Neural progenitor cell (in vitro differentiated cells): ENCODE data around the gene RALGDS.

Experiments
- CTCF ChIP-seq: fragments of 200-600 bp; sonication (generic); IDR thresholded peaks from 2 replicates; pipeline ENCODE4 v1.5.1; 2017; ENCODE audit warnings: antibody characterized with exemption, mild to moderate bottlenecking
- EZH2 ChIP-seq: fragments of 200-600 bp; sonication (generic); IDR thresholded peaks from 2 replicates; pipeline ENCODE4 v1.6.1; 2017; ENCODE audit warnings: antibody characterized with exemption, mild to moderate bottlenecking, moderate library complexity
- EZH2phosphoT487 ChIP-seq: fragments of 200-600 bp; sonication (generic); IDR thresholded peaks from 2 replicates; pipeline ENCODE4 v1.6.1; 2017; ENCODE audit warnings: antibody characterized with exemption

GRCh38 chr9:133125941-133126696 is 5.1 kb upstream of the RALGDS start:
- TF ChIP-seq CTCF (no peak), EZH2phosphoT487 (no peak), EZH2 (no peak)
